GM12865 (cell line): ENCODE results near the gene TENT5C.

ENCODE experiments used
- DNase-seq: peaks from one replicate; pipeline ENCODE4 v3.0.0; 2010; ENCODE audit warnings: low read depth
- H3K4me3 ChIP-seq: 2 replicates; pipeline ENCODE4 v1.5.1; 2011; ENCODE audit warnings: mild to moderate bottlenecking, low read depth, low read length, control low read depth
- TF ChIP-seq, protein P1 (sequence below): IDR thresholded peaks from 2 replicates; pipeline ENCODE4 v1.5.1; 2011; ENCODE audit warnings: low read length, control low read depth, low read depth, inconsistent platforms; ENCODE audit not compliant: insufficient read depth; ENCODE audit errors: missing control alignments

TENT5C gene

GRCh38 chr1:117566556-117566955, 39.3 kb upstream of the TENT5C start:
- DNase-seq, result no peak
- no peak overlapping the region for H3K4me3 ChIP-seq
- TF ChIP-seq, protein P1, sequence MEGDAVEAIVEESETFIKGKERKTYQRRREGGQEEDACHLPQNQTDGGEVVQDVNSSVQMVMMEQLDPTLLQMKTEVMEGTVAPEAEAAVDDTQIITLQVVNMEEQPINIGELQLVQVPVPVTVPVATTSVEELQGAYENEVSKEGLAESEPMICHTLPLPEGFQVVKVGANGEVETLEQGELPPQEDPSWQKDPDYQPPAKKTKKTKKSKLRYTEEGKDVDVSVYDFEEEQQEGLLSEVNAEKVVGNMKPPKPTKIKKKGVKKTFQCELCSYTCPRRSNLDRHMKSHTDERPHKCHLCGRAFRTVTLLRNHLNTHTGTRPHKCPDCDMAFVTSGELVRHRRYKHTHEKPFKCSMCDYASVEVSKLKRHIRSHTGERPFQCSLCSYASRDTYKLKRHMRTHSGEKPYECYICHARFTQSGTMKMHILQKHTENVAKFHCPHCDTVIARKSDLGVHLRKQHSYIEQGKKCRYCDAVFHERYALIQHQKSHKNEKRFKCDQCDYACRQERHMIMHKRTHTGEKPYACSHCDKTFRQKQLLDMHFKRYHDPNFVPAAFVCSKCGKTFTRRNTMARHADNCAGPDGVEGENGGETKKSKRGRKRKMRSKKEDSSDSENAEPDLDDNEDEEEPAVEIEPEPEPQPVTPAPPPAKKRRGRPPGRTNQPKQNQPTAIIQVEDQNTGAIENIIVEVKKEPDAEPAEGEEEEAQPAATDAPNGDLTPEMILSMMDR, result no peak

DNA sequence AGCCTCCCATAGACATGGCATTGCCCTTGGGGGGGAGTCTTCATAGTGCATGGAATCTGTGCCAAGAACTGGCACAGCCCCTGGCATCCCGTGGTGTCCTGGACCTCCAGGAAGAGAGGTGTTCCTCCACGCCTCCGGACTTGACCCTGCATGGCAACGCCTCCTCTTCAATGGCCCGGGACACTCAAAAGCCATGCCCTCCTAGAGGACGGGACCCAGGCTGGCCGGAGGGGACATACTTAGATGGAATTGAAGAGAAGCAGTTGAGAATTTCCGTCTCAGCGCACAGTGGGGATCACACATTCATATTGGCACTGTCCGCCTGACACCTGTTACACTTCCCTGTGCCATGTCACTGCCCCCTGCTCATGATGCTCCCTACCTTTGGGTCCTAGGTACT, 38.4 kb upstream of the TENT5C start:
- no peak overlapping the region for H3K4me3 ChIP-seq
- no peak for DNase-seq
- TF ChIP-seq, protein P1, result no peak

- TF ChIP-seq, protein P1, result no peak
- DNase-seq, result no peak
- H3K4me3 ChIP-seq, result no peak overlapping the region
Observed at GRCh38 chr1:117567976-117568375, 37.9 kb upstream of the TENT5C start.

DNA sequence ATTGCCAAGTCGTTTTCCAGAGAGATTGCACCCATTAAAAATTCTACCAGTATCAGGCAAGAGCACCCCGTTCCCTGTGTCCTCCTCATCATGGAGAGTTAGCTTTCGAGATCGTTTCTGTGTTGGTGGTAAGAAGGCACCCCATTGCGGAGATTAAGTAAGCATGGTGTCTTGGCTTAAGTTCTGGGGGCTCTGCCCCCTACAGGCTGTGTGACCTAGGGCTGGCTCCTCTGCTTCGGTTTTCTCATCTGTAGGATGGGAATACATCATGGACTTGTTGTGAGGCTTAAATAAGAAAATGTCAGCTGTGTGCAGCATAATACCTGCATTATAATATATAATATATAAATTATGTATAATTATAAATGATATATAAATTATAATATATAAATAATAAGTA, 36.8 kb upstream of the TENT5C start:
- TF ChIP-seq, protein P1, result no peak
- H3K4me3 ChIP-seq, result no peak overlapping the region
- DNase-seq, result no peak

- DNase-seq, result no peak
- H3K4me3 ChIP-seq, result no peak overlapping the region
- TF ChIP-seq, protein P1, result no peak
Observed at GRCh38 chr1:117569856-117570255, 36.0 kb upstream of the TENT5C start.

GRCh38 chr1:117570988-117571409, 34.8 kb upstream of the TENT5C start:
- TF ChIP-seq, protein P1, result no peak
- no peak overlapping the region for H3K4me3 ChIP-seq
- DNase-seq, result no peak

DNA sequence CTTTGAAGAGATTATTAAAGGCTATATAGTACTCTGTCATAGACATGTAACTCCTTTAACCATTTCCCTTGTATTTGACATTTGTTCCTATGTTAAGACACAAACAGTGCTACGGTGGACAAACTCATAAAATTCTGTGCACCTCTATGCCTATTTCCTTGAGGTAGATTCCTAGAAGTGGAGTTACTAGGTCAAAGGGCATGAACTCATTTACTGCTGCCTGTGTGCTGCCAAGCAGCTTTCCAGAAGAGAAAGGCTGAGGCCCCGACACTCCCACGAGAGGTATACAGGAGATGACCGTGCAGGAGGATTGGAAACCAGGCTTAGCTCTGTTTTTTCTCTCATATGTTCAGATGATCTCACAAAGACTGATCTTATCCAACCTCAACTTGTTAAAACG, 34.4 kb upstream of the TENT5C start:
- H3K4me3 ChIP-seq, result no peak overlapping the region
- TF ChIP-seq, protein P1, result no peak
- no peak for DNase-seq
